NCI-H1092 (cell line): Measurements from ENCODE around the gene ZNF273.
"Not testable (repeated sequence)": the region's sequence is repeated elsewhere in the genome, so short reads cannot be mapped to it uniquely, and the experiment has no call there.

Source experiments
- DNase-seq: peaks from one replicate; lab custom pipeline; 2025; lab: John Stamatoyannopoulos, UW

Gene ZNF273

DNA sequence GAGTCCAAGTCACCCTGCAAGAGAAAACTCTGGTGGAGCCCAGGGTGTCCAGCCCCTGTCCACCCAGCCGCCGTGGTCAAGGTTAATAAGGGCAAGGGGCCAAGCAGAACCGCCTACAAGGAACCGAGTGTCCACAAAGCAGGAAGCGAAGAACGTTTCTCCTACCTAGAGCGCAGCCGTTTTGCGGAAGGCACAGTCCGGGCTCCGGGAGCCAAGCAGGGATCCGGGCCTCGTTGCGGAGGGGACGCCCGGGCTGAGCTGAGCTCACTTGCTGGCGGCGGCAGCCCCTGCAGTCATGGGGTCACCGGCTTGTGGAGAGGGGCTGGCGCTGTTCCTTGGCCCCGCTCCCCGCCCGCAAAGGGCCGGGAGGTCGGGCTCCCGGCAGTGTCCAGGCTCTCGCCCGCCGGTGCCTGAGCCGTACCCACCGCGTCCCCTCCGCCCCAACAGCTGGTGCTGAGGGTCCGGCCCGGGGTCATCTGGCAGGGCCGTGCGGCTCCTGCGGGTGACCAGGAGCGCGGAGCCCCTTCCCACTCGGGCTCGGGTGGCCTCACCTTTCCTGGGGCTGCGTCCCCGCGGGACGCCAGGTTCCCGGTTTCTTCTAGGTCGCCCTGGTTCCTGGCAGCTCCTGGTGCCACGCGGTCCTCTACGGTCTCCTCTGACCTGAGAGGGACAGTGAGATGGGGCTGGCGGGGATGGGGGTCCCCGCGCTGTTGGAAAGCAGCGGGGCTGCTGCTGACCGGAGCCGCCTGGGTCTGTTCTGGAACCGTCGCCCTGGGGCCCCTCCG, 14.0 kb upstream of the ZNF273 start:
- no peak for DNase-seq

DNA sequence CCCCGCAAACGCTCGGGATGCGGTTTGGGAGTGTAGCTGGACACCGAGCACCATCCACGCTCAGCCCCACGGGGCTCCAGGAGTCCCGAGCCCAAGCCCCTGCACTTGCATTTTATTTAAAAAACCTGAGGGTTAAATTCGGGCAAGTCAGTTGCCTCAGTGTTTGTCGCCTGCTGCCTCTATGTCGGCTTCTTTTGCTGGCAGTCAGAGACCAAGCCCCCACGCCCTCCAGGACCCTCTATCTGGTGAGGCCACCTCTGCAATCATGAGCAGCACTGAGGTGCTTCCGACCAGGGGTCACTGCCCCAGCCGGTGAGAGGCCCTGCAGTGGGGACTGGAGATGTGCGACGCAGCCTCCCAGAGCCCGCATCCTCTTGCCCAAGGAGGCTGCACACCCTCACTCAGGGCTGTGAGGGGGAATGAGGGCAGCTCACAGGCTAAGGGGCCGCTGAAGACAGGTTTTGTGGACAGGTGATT, 13.3 kb upstream of the ZNF273 start:
- no peak for DNase-seq

DNA sequence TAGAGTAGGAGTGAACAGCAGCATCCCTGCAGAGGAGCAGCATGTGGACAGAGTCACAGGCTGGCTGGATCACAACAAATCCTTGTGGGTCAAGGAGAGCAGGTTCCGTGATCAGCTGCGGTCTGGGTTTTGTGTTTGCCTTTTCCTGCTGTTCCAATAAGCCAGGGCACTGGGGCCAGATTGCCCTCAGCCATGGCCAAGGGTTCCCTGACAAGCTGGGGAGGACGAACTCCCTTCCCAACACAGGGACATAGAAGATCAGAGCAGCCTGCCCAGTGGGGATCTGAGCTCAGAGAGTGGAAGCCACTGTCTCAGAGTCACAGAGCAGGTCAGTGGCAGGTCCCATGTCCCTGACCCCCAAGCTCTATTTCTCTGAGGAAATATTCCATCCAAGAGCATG, 12.8 kb upstream of the ZNF273 start:
- DNase-seq: not testable (repeated sequence)

DNA sequence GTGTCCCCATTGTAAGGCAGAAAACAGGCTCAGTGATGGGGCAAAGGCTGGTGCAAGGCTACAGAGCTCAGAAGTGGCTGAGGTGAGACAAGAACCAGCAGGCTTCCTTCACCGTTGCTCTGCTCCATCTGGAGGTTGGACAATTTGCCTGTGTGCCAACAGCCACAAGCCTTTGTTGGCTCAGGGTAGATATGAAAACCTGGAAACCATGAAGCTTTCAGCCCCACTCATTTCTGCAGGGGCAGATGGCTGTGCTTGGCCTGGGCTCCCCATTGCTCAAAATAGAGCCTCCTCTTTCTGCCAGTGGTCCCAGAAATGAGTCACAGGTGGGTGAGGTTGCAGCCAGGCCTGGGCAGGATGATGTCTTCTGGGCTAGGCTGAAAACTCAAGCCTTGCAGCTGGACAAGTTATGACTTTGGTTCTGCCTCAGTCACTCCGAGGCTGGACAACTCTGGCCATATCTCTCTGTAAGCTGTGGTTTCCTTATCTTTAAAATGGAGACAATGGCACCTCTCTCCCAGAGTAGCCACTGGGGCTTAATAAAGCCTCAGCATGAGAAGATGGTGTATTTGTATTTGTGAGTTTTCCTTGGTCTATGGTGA, 12.2 kb upstream of the ZNF273 start:
- DNase-seq: no peak

DNA sequence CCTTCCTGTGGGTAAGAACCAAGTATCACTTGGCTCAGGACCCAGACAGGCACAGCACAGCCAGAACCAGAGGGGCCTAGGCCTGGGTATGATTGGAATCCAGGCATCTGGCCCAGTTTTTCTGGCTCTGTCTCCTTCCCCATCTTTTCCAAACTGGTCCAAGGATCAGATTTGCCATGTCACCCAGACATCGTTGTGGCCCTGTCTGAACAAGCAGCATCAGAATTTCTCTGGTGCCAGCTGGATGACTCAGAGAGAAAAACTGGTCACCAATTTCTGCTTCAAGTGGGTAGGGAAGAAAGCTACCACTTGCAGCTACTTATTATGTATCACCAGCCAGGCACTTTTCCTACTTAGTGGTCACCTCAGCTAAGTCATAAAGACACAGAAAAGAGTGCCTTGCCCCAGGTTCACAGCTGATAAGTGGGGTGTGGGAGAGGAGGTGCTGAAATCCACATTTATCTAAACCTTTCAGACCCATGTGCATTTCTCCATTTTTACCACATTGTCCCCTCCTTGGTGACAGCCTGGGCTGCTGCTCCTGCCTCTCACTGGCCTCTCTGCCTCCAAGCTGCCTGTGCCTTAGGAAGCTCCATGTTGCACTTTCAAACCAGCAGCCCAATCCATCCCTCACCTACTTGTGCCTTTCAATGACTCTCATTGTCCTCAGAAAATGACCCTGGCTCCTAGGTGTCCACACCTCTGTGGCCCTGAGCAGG, 11.6 kb upstream of the ZNF273 start:
- not testable (repeated sequence) for DNase-seq

DNA sequence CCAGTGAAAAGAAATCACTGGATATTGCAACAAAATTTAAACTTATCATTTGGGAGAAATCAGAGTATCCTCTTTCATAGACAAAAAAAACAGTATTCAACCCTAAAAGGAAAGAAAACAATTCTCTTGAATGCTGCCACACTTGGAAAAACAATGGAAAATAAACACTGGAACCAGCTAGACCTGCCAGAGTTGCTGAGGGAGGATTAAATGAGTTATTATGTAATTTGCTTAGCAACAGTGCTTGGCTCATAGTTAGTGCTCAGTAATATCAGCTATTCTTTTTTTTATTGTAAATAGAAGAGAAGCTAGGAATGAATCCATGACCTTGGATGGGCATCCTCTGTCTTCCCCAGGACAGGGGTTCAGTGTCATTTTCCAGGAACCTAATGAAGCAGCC, 11.0 kb upstream of the ZNF273 start:
- no peak for DNase-seq

DNA sequence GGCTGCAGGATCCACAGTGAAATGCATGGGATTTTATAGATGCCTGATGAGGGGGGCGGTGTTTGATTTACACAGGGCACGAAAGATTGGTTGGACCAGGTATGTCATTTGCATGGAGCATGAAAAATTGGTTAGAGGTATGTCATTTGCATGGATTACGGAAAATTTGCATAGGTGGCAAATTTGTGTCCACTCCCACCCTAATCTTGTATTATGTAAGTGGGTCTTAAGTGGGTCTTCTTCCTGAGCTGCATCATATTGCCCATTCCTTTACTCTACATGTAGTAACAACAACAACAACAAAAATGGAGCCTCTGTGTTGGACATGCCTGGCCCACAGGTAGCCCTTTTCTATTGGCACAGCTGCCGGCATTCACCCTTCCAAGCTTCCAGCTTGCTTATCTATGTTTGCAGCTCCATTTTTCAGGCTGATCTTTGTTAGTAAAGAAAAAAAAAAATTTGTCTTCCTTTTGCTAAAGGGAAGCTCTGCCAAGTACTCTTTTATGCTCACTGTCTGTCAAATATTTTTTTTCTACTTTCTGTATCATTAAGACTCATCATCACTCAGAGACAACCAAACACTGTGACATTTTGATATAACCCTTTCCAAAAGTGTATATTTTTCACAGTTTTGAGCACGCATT, 10.3 kb upstream of the ZNF273 start:
- DNase-seq: no peak

DNA sequence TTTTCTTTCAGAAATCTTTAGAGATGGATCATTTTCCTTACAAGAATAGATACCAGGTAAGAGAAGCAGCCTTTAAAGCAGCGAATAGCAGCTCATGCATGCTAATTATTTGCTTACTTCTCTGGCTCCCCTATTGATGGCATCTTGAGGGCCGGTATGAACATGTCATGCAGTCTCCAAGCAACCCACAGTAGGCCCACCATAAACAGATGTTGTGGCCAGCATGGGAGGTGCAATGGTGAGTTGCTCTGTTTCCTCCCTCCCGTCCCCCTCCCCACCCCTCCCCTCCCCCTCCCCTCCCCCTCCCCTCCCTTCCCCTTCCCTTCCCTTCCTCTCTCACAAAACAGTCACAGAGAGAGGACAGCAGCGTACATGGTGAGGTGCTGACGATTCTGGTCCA, 9.7 kb upstream of the ZNF273 start:
- DNase-seq: no peak

DNA sequence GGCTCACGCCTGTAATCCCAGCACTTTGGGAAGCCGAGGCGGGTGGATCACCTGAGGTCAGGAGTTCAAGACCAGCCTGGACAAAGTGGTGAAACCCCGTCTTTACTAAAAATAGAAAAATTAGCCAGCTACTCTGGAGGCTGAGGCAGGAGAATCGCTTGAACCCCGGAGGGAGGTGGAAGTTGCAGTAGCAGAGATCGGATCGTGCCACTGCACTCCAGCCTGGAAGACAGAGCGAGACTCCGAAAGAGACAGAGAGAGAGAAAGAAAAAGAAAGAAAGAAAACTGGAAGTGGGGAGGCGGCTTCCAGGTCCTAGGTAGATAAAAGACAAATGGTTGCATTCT, 640 bp upstream of the ZNF273 start:
- DNase-seq: not testable (repeated sequence)

DNA sequence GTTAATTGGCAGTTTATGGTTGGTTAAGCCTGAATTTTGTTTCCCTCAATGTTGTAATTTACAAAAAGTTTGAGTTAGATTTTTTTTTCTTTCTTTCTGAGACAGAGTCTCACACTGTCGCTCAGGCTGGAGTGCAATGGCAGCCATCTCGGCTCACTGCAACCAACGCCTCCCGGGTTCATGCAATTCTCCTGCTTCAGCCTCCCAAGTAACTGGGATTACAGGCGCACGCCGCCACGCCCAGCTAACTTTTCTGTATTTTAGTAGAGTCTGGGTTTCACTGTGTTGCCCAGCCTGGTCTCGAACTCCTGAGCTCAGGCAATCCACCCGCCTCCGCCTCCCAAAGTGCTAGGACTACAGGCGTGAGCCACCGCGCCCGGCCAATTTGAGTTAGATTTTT, 935 bp downstream of the ZNF273 start:
- no peak for DNase-seq

DNA sequence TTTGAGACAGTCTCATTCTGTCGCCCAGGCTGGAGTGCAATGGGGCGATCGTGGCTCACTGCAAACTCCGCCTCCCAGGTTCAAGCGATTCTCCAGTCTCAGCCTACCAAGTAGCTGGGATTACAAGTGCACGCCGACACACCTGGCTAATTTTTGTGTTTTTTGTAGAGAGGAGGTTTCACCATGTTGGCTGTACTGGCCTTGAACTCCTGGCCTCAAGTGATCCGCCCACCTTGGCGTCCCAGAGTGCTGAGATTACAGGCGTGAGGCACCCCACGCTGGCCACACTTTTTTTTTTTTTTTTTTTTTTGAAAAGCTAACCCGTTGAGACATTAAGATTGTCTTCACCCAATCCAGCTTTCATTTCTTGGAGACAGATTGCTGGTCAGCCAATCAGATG, 2.1 kb downstream of the ZNF273 start:
- DNase-seq: no peak

DNA sequence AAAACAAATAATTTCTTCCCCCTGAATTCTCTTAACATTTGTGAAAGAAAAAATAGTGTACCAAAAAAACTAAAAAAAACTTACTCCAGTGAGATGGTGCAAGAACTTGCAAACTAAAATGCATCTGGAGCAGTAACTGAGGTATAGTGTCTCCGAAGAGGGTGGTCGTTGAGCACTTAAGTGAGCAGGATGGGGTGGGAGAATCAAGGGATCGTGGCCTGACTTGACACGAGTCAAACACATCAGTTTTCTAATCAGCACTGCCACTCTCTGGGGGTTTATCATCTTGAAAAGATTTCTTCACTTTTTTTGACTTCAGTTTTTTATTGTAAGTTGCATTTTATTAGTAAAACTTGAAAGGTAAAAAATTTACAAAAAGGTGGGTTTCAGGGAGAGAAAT, 2.5 kb downstream of the ZNF273 start:
- DNase-seq: no peak

DNA sequence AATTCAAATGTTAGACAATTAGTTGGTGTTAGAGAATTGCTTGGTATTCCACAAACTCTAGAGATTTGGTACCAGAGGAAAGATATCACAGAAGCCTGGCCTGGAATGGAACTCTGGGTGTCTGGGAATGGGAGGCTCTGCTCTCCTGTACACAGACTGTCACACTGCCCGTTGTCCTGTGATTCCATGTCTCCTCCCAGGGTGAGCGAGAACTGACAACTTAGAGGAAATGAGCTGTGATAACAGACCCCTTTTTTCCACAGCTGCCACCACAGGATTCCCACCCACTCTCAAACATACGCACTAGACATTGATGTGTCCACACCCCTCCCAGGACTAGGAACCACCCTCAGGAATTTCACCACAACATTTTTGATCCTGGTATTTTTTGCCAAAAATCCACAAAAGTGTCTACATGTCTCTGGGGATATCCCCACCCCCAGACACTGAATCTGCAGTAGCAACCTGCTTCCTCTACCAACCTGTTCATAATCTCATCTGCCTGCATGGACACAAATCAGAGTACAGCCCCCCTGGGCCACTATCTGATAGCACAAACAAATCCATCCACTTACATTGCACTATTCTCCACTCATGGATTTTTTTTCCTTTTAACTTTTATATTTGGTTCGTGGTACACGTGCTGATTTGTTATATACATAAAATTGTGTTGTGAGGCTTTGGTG, 4.7 kb downstream of the ZNF273 start:
- DNase-seq: no peak

DNA sequence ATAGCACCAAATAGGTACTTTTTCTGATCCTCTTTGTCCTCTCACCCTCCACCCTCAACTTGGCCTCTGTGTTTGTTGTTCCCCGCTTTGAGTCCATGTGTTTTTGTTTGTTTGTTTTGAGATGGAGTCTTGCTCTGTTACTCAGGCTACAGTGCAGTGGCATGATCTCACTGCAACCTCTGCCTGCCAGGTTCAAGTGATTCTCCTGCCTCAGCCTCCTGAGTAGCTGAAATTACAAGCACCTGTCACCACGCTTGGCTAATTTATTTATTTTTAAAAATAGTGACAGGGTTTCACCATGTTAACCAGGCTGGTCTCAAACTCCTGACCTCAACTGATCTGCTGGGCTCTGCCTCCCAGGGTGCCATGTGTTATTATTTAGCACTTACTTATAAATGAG, 5.3 kb downstream of the ZNF273 start:
- no peak for DNase-seq

DNA sequence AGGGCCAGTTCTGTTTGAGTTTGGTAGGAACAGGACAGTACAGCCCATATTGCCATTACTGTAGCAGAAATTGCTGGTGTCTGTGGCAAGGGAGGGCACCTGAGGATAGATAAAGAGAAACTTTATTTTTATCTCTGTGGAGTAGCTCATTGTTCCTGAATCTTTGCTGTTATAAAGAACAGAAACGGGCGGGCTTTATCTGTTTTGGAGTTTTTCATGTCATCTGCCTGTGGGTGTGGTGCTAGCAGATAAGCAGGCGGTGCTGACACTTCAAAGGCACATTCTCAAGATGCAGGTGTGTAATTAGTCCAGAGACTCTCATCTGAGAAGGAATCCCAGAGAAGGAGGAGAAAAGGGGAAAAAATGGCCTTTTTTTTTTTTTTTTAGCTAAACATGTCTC, 11.5 kb downstream of the ZNF273 start:
- DNase-seq: no peak

DNA sequence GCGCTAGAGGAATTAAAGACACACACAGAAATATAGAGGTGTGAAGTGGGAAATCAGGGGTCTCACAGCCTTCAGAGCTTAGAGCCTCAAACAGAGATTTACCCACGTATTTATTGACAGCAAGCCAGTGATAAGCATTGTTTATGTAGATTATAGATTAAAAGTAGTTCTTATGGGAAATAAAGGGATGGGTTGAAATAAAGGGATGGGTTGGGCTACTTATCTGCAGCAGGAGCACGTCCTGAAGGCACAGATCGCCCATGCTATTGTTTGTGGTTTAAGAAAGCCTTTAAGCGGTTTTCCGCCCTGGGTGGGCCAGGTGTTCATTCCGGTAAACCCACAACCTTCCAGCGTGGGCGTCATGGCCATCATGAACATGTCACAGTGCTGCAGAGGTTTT, 12.2 kb downstream of the ZNF273 start:
- DNase-seq: not testable (repeated sequence)

DNA sequence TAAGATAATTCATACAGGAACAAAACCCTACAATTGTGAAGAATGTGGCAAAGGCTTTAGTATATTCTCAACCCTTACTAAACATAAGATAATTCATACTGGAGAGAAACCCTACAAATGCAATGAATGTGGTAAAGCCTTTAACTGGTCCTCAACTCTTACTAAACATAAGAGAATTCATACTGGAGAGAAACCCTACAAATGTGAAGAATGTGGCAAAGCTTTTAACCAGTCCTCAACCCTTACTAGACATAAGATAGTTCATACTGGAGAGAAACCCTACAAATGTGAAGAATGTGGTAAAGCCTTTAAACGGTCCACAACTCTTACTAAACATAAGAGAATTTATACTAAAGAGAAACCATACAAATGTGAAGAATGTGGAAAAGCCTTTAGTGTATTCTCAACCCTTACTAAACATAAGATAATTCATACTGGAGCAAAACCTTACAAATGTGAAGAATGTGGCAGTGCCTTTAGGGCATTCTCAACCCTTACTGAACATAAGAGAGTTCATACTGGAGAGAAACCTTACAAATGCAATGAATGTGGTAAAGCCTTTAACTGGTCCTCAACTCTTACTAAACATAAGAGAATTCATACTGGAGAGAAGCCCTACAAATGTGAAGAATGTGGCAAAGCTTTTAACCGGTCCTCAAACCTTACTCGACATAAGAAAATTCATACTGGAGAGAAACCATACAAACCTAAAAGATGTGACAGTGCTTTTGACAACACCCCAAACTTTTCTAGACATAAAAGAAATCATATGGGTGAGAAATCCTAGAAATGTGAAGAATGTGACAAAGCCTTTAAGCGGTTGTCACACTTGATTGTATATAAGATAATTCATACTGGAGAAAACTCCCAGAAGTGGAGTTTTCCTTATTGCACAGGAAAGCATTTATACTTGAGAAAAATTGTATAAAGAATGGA, 25.4 kb downstream of the ZNF273 start:
- not testable (repeated sequence) for DNase-seq

DNA sequence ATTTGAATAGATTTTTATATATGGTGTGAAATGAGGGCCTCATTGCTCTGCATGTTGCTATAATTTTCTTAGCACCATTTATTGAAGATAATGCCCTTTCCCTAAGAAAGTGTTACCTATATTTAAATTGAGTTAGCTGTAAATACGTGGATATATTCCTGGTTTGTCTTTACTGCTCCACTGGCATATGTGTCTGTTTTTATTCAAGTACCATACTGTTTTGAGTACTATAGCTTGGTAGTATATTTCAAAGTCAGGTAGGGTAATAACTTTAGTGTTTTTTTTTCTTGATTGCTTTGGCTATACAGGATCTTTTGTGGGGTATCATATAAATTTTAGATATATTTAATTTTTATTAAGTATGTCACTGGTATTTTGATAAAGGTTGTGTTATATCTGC, 31.4 kb downstream of the ZNF273 start:
- DNase-seq: no peak

DNA sequence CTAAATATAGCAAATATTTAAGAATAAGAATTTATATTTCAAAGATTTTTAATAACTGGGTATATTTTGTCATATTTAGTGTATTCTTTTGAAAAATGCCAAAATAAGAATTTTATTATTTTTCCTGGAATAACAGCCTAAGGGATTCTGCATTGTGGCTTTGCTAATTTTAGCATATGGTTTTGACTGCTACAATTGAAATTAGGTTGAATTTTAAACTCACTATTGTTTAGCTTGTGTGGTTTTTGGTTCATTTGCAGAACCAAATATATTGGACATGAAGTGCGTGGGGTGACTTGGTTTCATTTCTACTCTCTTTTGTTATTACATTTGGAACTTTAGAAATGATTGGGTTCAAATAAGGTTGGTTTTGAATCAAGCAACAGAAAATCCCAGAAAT, 35.5 kb downstream of the ZNF273 start:
- no peak for DNase-seq

DNA sequence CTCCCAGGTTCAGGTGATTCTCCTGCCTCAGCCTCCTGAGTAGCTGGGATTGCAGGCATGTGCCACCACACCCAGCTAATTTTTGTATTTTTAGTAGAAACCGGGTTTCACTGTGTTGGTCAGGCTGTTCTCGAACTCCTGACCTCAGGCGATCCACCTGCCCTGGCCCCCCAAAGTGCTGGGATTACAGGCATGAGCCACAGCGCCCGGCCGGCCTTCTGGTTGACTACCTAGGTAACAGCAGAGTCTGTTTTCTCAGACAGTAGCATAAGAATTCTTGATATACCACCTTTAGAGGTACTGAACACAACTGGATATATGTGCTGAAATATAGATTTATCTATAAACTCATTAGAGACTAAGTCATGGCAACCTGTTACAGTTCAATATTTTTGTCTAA, 36.9 kb downstream of the ZNF273 start:
- DNase-seq: not testable (repeated sequence)
